ENCODE results near the gene EPB41L1. TPM values are rescaled to one million over a fixed set of nuclear protein-coding genes. Genes with fewer than 3 reads are reported as not detected.

The EPB41L1 gene
- total RNA-seq, 2 donors from 2014 or later = 32.3 to 36.7 TPM

DNA sequence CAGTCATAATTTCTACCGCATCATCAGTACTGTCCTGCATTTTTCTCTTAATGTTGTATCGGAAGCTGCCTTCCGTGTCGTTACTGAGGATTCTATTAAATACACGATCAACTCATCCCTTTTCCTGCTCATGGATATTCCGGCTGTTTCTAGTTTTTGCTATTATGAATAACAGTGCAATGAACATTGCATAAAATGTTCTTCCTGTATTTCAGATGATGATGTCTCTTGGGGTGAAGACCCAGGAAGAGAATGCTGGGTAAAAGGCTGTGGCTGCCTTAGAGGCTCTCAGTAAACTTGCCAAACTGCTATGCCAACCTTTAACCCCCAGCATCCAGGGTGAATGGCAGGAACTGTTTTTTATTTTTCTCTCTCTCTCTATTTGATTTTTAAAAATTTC lies 24.1 kb upstream of the EPB41L1 start:
- DNase-seq = no peak
- WGBS, 2 experiments (ENCODE audit: insufficient coverage in 1 of 2, insufficient read length in 1 of 2) = 97 to 98% methylated on average over 5 to 6 of the region's 6 CpGs
- TF ChIP-seq, protein P1, sequence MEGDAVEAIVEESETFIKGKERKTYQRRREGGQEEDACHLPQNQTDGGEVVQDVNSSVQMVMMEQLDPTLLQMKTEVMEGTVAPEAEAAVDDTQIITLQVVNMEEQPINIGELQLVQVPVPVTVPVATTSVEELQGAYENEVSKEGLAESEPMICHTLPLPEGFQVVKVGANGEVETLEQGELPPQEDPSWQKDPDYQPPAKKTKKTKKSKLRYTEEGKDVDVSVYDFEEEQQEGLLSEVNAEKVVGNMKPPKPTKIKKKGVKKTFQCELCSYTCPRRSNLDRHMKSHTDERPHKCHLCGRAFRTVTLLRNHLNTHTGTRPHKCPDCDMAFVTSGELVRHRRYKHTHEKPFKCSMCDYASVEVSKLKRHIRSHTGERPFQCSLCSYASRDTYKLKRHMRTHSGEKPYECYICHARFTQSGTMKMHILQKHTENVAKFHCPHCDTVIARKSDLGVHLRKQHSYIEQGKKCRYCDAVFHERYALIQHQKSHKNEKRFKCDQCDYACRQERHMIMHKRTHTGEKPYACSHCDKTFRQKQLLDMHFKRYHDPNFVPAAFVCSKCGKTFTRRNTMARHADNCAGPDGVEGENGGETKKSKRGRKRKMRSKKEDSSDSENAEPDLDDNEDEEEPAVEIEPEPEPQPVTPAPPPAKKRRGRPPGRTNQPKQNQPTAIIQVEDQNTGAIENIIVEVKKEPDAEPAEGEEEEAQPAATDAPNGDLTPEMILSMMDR (conservative IDR thresholded peaks at IDR 0.05) = no peak

DNA sequence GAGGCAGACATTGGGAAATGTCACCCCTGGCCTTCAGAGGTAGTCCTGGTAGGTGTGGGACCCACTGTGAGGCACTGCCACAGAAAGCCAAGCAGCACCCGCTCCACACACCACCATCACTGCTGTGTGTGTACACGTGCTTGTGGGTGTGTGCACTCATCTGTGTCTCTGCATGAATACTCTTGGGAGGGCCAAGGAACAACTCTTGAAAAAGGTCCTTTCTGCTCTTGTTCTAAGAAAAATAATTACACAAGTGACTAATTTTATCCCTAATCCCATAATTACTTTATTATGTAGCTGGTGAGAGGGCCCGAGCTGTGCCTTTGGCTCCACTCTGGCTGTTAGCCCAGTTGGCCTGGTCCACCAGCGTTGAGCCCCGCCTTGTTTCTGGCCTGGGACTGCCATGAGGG lies 21.7 kb upstream of the EPB41L1 start:
- no peaks in the 10 kb centered on the region for H3K4me1 ChIP-seq (ENCODE audit: control insufficient read depth, insufficient read depth, low read length)
- 80 to 95% methylated on average over 1 to 5 of the region's 5 CpGs for WGBS, 2 experiments (ENCODE audit: insufficient coverage in 1 of 2, insufficient read length in 1 of 2)
- no peaks in the 10 kb centered on the region for H3K36me3 ChIP-seq (ENCODE audit: control insufficient read depth, insufficient read depth, low read length)
- no peaks in the 10 kb centered on the region for H3K36me3 Mint-ChIP-seq (ENCODE audit: low read depth)
- TF ChIP-seq, protein P1 (conservative IDR thresholded peaks at IDR 0.05) = no peak
- no peak overlapping the region for H3K4me3 ChIP-seq (ENCODE audit: low read length)
- no peaks in the 10 kb centered on the region for H3K9me3 Mint-ChIP-seq
- no peaks in the 10 kb centered on the region for H3K27me3 ChIP-seq (ENCODE audit: control insufficient read depth, insufficient read depth, low read length, poor library complexity, severe bottlenecking)
- no peak for DNase-seq
- no peak overlapping the region for H3K27ac Mint-ChIP-seq
- H3K4me1 Mint-ChIP-seq = no peaks in the 10 kb centered on the region
- no peaks in the 10 kb centered on the region for H3K9me3 ChIP-seq (ENCODE audit: control insufficient read depth, low read length)
- no peaks in the 10 kb centered on the region for H3K27me3 Mint-ChIP-seq (ENCODE audit: insufficient read depth)
- H3K4me3 Mint-ChIP-seq = no peak overlapping the region
- no peak overlapping the region for H3K9ac ChIP-seq (ENCODE audit: extremely low read depth, low read length, poor library complexity, severe bottlenecking)
- no peak overlapping the region for H3K27ac ChIP-seq (ENCODE audit: low read depth, low read length)

More for the DNA sequence above, 24.1 kb upstream of the EPB41L1 start:
- Mint-ChIP-seq H3K4me1 (peaks cover 1% of the 10 kb centered on the region), H3K4me3 (no peak overlapping the region), H3K9me3 (no peaks in the 10 kb centered on the region), H3K27ac (no peak overlapping the region), H3K27me3 (ENCODE audit: insufficient read depth) (peaks cover 2% of the 10 kb centered on the region), H3K36me3 (ENCODE audit: low read depth) (no peaks in the 10 kb centered on the region)
- no peaks in the 10 kb centered on the region for H3K27me3 ChIP-seq (ENCODE audit: control insufficient read depth, insufficient read depth, low read length, poor library complexity, severe bottlenecking)
- H3K36me3 ChIP-seq (ENCODE audit: control insufficient read depth, insufficient read depth, low read length) = no peaks in the 10 kb centered on the region
- no peaks in the 10 kb centered on the region for H3K9me3 ChIP-seq (ENCODE audit: control insufficient read depth, low read length)
- no peak overlapping the region for H3K27ac ChIP-seq (ENCODE audit: low read depth, low read length)
- H3K9ac ChIP-seq (ENCODE audit: extremely low read depth, low read length, poor library complexity, severe bottlenecking) = no peak overlapping the region
- H3K4me3 ChIP-seq (ENCODE audit: low read length) = no peak overlapping the region
- H3K4me1 ChIP-seq (ENCODE audit: control insufficient read depth, insufficient read depth, low read length) = no peaks in the 10 kb centered on the region

DNA sequence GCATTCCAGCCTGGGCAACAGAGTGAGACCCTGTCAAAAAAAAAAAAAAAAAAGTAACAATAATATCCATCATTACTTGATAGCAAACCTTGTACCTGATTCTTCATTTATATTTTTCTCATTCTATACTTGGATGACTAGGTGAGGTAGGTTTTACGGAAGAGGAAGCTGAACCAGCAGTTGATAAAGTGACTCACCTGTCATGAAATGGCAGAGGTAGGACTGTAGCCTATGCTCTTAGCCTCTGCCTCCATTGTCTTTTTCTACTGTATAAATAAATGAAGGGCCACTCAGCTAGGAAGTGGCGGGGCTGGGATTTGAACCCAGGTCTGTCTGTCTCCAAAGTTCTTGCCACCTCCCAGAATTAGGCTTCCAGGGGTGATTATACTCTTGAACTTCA lies 20.7 kb upstream of the EPB41L1 start:
- Histone ChIP-seq H3K27ac (ENCODE audit: low read depth, low read length) (no peak overlapping the region), H3K9me3 (ENCODE audit: control insufficient read depth, low read length) (no peaks in the 10 kb centered on the region), H3K4me1 (ENCODE audit: control insufficient read depth, insufficient read depth, low read length) (no peaks in the 10 kb centered on the region), H3K36me3 (ENCODE audit: control insufficient read depth, insufficient read depth, low read length) (no peaks in the 10 kb centered on the region), H3K9ac (ENCODE audit: extremely low read depth, low read length, poor library complexity, severe bottlenecking) (no peak overlapping the region), H3K4me3 (ENCODE audit: low read length) (no peak overlapping the region), H3K27me3 (ENCODE audit: control insufficient read depth, insufficient read depth, low read length, poor library complexity, severe bottlenecking) (no peaks in the 10 kb centered on the region)
- no peaks in the 10 kb centered on the region for H3K9me3 Mint-ChIP-seq
- no peaks in the 10 kb centered on the region for H3K36me3 Mint-ChIP-seq (ENCODE audit: low read depth)
- DNase-seq = no peak
- H3K27ac Mint-ChIP-seq = no peak overlapping the region
- 82 to 94% methylated on average over 2 of the region's 2 CpGs for WGBS, 2 experiments (ENCODE audit: insufficient coverage in 1 of 2, insufficient read length in 1 of 2)
- no peak overlapping the region for H3K4me3 Mint-ChIP-seq
- no peaks in the 10 kb centered on the region for H3K27me3 Mint-ChIP-seq (ENCODE audit: insufficient read depth)
- TF ChIP-seq, protein P1 (conservative IDR thresholded peaks at IDR 0.05) = no peak
- peaks cover 2% of the 10 kb centered on the region for H3K4me1 Mint-ChIP-seq
